Upper lobe of left lung (tissue), 6 donors: ENCODE data around the gene DHRS7B. TPM values are rescaled to one million over a fixed set of nuclear protein-coding genes. Genes with fewer than 3 reads are reported as not detected.

Source experiments
- ATAC-seq, 2 donors: fragments of 200-7000 bp; cut with Tn5 transposase; one replicate each; pipeline ENCODE4 v1.9.1; 2022; ENCODE audit warnings: mild to moderate bottlenecking in 2 of 2, moderate library complexity in 2 of 2; ENCODE audit not compliant: low FRiP score in 2 of 2
- DNase-seq, 2 donors: peaks; one replicate each; pipeline ENCODE4 v3.0.0-alpha.2; 2019 to 2020
- H3K27ac ChIP-seq, 4 donors: fragments of 200-600 bp; sonication (generic); one replicate each; pipeline ENCODE4 v1.5.1; 2016 to 2019
- H3K27me3 ChIP-seq, 4 donors: fragments of 200-600 bp; sonication (generic); one replicate each; pipeline ENCODE4 v1.5.1; 2017 to 2019
- H3K36me3 ChIP-seq, 4 donors: fragments of 200-600 bp; sonication (generic); one replicate each; pipeline ENCODE4 v1.5.1; 2016 to 2019
- H3K4me1 ChIP-seq, 4 donors: fragments of 200-600 bp; sonication (generic); one replicate each; pipeline ENCODE4 v1.5.1; 2018 to 2019
- H3K4me3 ChIP-seq, 4 donors: fragments of 200-600 bp; sonication (generic); one replicate each; pipeline ENCODE4 v1.5.1; 2017 to 2019; ENCODE audit warnings: mild to moderate bottlenecking in 2 of 4, moderate library complexity in 1 of 4
- H3K9me3 ChIP-seq, 4 donors: fragments of 200-600 bp; sonication (generic); one replicate each; pipeline ENCODE4 v1.5.1; 2018 to 2019
- CTCF ChIP-seq, 6 experiments: fragments of 450-650 bp in 4 of 6; fragments of 200-600 bp in 2 of 6; sonication (generic) in 2 of 6; IDR thresholded peaks; one replicate each; pipeline ENCODE4 v1.5.1; 2016 to 2019; ENCODE audit warnings: antibody characterized with exemption in 6 of 6
- EP300 ChIP-seq, 4 donors: sonication (generic); formaldehyde crosslinking; IDR thresholded peaks; one replicate each; pipeline ENCODE4 v1.5.1; 2017; ENCODE audit warnings: antibody characterized with exemption in 4 of 4, control low read depth in 2 of 4
- POLR2A ChIP-seq, 4 donors: fragments of 450-650 bp; IDR thresholded peaks; one replicate each; pipeline ENCODE4 v1.5.1; 2016 to 2017; ENCODE audit warnings: antibody characterized with exemption in 4 of 4, mild to moderate bottlenecking in 2 of 4
- POLR2AphosphoS5 ChIP-seq, 2 donors: sonication (generic); formaldehyde crosslinking; IDR thresholded peaks; one replicate each; pipeline ENCODE4 v1.5.1; 2017; ENCODE audit warnings: antibody characterized with exemption in 2 of 2
- WGBS, 2 donors: methylation state at CpG; one replicate each; pipeline ENCODE4 v1.1.5; 2017 to 2018; 5-methylcytosine and 5-hydroxymethylcytosine counted together
- total RNA-seq, 6 donors: library from RNA; depleted of rRNA in 4 of 6; stranded (reverse); fragments of >200 nt in 4 of 6; gene quantifications; one replicate each; pipeline versions ENCODE4 v1.1.0 to v1.2.1, GENCODE V29; 2016 to 2021
- donor health status: DM: no; HTN: no; CAD: no; lungs with moderate emphysema.
- donor health status: DM: no; HTN: yes; CAD: no; lungs with severe emphysema.

The DHRS7B gene
- total RNA-seq, 6 donors from 2014 or later = 16.8 to 47.2 (median 30.2) TPM

GRCh38 chr17:21202512-21202911 is 75.7 kb downstream of the DHRS7B start:
- H3K27ac ChIP-seq = no peak overlapping the region
- no peaks in the 10 kb centered on the region for H3K27me3 ChIP-seq
- H3K4me1 ChIP-seq = peaks cover 4 to 38% (median 13%) of the 10 kb centered on the region in 4 donors
- 72 to 94% methylated on average over 2 to 12 of the region's 12 CpGs for WGBS, 2 donors
- no peaks in the 10 kb centered on the region for H3K9me3 ChIP-seq
- H3K4me3 ChIP-seq = no peak overlapping the region
- TF ChIP-seq POLR2AphosphoS5 (IDR thresholded peaks at IDR 0.05) (no peak), POLR2A (IDR thresholded peaks at IDR 0.05) (no peak), EP300 (IDR thresholded peaks at IDR 0.05) (no peak), CTCF (IDR thresholded peaks at IDR 0.05) (no peak)
- ATAC-seq (no peak), DNase-seq (no peak)
- H3K36me3 ChIP-seq = peaks cover 11 to 27% (median 14%) of the 10 kb centered on the region in 4 donors

- 89% methylated on average over 9 of the region's 9 CpGs; no CpG with 5 or more reads in 1 of the 2 donors for WGBS, 2 donors
- no peaks in the 10 kb centered on the region for H3K9me3 ChIP-seq
- H3K4me3 ChIP-seq = no peak overlapping the region
- no peak for DNase-seq
- TF ChIP-seq CTCF (IDR thresholded peaks at IDR 0.05) (no peak), POLR2A (IDR thresholded peaks at IDR 0.05) (no peak)
- no peak overlapping the region for H3K27ac ChIP-seq
- no peak for ATAC-seq
- H3K27me3 ChIP-seq = no peaks in the 10 kb centered on the region
- H3K4me1 ChIP-seq = peaks cover 17 to 53% (median 21%) of the 10 kb centered on the region in 4 donors
- peaks cover 0 to 30% (median 10%) of the 10 kb centered on the region in 4 donors for H3K36me3 ChIP-seq
Measured at GRCh38 chr17:21204935-21205334, 78.2 kb downstream of the DHRS7B start.

- Histone ChIP-seq H3K27me3 (no peaks in the 10 kb centered on the region), H3K36me3 (peaks cover 0 to 31% (median 11%) of the 10 kb centered on the region in 4 donors), H3K4me1 (peaks cover 45 to 56% (median 48%) of the 10 kb centered on the region in 4 donors), H3K27ac (peak overlapping the region in 1 of 4 donors; percentile 7), H3K4me3 (no peak overlapping the region), H3K9me3 (no peaks in the 10 kb centered on the region)
- ATAC-seq (no peak), DNase-seq (no peak)
- WGBS, 2 donors = 80 to 84% methylated on average over 7 of the region's 7 CpGs
- no peak for TF ChIP-seq POLR2AphosphoS5 (IDR thresholded peaks at IDR 0.05)
- no peak for TF ChIP-seq POLR2A (IDR thresholded peaks at IDR 0.05)
- TF ChIP-seq CTCF (IDR thresholded peaks at IDR 0.05) = no peak
- TF ChIP-seq EP300 (IDR thresholded peaks at IDR 0.05) = no peak
Measured at GRCh38 chr17:21208352-21208751, 81.6 kb downstream of the DHRS7B start.

- H3K4me1 ChIP-seq = peaks cover 45 to 57% (median 49%) of the 10 kb centered on the region in 4 donors
- DNase-seq (peak in 1 of 2 donors; percentile 84), ATAC-seq (peak in 1 of 2 donors; percentile 25)
- H3K27me3 ChIP-seq = no peaks in the 10 kb centered on the region
- no peaks in the 10 kb centered on the region for H3K9me3 ChIP-seq
- WGBS, 2 donors = 69 to 77% methylated on average over 11 to 17 of the region's 17 CpGs
- H3K36me3 ChIP-seq = peaks cover 0 to 31% (median 11%) of the 10 kb centered on the region in 4 donors
- peak overlapping the region; percentile 7 to 52 (median 32) for H3K27ac ChIP-seq
- H3K4me3 ChIP-seq = no peak overlapping the region
- no peak for TF ChIP-seq POLR2A (IDR thresholded peaks at IDR 0.05)
- TF ChIP-seq CTCF (IDR thresholded peaks at IDR 0.05) = no peak
- peak; percentile 17 to 43 for TF ChIP-seq POLR2AphosphoS5 (IDR thresholded peaks at IDR 0.05)
Measured at GRCh38 chr17:21209511-21210175, 82.9 kb downstream of the DHRS7B start.
